ENCODE results near the gene STMP1.

STMP1 gene

DNA sequence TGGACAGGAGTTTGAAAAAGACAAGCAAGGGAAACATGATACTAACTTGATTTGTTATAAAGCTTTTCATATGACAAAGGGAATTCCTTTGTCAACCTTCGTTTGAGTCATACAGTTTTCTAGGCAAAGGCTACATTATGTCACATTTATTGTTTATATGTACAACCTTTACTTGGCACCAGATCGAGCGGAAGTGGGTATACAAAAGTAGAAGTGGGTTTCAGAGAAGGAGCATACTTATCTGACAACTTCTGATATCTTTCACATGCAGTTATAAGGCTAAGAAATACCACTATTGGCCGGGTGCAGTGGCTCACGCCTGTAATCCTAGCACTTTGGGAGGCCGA is 11.0 kb downstream of the STMP1 start:
- Histone ChIP-seq H3K27me3 (no peaks in the 10 kb centered on the region), H3K36me3 (peaks cover 24% of the 10 kb centered on the region), H3K4me3 (ENCODE audit: low read depth, low read length) (no peak overlapping the region), H3K4me1 (peaks cover 9% of the 10 kb centered on the region), H3K9me3 (no peaks in the 10 kb centered on the region)
- DNase-seq: no peak
- TF ChIP-seq CTCF (IDR thresholded peaks at IDR 0.05; ENCODE audit: low read depth, low read length): no peak

DNA sequence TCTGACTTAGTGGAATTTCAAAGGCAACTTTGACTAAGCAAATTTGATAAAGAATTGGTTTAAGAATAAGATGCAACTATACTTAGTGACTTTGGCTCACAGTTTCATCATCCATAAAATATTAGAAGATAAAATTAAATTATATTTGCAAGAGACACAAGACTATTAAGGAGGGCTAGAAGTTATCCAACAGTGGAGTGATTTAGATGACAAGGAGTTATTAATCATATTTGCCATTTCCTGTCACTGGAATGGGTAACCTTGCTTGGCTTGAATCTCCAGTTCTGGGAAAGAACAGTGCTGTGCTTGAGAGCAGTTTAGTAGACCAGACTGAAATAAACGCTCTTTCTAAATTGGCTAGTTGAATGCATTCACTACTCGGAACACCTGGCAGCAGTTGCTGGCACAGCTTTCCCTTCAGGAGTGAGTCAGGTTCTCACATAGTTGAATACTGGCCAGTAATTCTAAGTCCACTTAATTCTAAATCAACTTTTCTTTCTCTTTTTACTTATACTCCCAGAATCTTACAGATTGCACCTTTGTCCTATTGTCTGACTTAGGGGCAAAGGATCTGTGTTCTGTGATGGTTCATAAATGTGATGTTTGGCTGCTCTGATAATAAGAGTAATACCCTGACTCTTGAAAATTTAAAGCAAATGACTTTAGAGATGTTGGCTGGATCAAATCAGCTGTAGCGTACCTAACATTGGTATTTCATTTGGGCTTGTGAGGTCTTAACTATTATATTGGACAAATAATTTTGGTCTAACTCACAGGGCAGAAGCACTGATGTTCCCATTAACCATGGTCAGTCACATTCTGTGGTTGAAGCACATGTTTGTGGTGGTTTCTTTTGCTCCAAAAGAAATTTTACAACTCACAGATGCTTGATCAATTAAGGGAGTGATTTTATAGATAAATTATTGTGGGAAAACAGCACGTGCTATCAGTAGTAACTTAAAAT is 16.6 kb downstream of the STMP1 start:
- Histone ChIP-seq H3K9me3 (no peaks in the 10 kb centered on the region), H3K4me3 (ENCODE audit: low read depth, low read length) (no peak overlapping the region), H3K36me3 (peaks cover 22% of the 10 kb centered on the region), H3K27me3 (no peaks in the 10 kb centered on the region; the same call in 1 of the 2 replicates), H3K4me1 (peaks cover 12% of the 10 kb centered on the region)
- TF ChIP-seq CTCF (IDR thresholded peaks at IDR 0.05; ENCODE audit: low read depth, low read length): no peak
- no peak for DNase-seq

DNA sequence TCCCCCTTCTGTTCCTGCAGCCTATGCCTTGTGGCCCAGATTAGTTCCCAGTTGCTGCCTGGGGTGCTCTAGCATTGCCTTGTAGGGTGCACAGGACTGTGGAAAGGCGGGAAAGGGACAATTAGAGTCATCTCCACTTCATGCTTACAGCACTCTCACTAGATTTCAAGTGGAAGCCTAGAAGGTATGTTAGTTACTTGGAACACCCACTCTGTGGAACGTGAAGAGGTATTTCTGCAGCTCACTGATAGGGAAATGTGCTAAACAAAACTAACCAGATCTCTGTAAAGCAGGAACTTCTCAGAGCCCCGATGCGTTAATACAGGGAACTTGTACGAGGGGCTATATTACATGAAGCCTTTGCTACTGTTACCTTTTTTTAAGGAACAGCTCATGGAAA is 19.4 kb downstream of the STMP1 start:
- no peaks in the 10 kb centered on the region; the same call in 1 of the 2 replicates for H3K27me3 ChIP-seq
- TF ChIP-seq CTCF (IDR thresholded peaks at IDR 0.05; ENCODE audit: low read depth, low read length): no peak
- peaks cover 5% of the 10 kb centered on the region for H3K36me3 ChIP-seq
- no peaks in the 10 kb centered on the region for H3K9me3 ChIP-seq
- H3K4me3 ChIP-seq (ENCODE audit: low read depth, low read length): no peak overlapping the region
- no peak for DNase-seq
- H3K4me1 ChIP-seq: peaks cover 12% of the 10 kb centered on the region

DNA sequence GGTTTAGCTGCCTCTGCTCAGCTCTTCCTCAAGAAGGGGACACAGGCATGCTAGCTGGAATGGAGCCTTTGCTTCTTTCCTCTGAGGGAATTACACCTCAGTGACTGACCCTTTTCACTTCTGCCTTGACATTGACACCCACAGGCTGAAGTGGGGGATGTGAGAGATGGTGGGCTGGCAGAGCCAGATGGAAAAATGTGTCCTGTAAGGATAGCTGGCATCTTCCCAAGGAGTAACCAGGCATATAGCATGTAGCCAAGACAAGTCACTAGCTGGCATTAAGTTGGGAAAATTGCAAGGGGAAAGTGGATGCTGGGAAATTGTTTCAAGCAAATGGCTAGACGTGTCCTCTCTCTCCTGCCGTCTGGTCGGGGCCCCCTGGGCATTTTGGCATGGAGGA is 19.9 kb downstream of the STMP1 start:
- peaks cover 5% of the 10 kb centered on the region for H3K36me3 ChIP-seq
- no peaks in the 10 kb centered on the region; the same call in 1 of the 2 replicates for H3K27me3 ChIP-seq
- H3K4me1 ChIP-seq: peaks cover 12% of the 10 kb centered on the region
- H3K9me3 ChIP-seq: no peaks in the 10 kb centered on the region
- no peak for DNase-seq
- H3K4me3 ChIP-seq (ENCODE audit: low read depth, low read length): no peak overlapping the region
- no peak for TF ChIP-seq CTCF (IDR thresholded peaks at IDR 0.05; ENCODE audit: low read depth, low read length)

GRCh38 chr7:135683609-135684008 is 21.3 kb downstream of the STMP1 start:
- no peak for DNase-seq
- Histone ChIP-seq H3K4me1 (peaks cover 7% of the 10 kb centered on the region), H3K27me3 (no peaks in the 10 kb centered on the region; the same call in 1 of the 2 replicates), H3K9me3 (no peaks in the 10 kb centered on the region), H3K36me3 (no peaks in the 10 kb centered on the region; the same call in none of the 2 replicates), H3K4me3 (ENCODE audit: low read depth, low read length) (no peak overlapping the region)
- TF ChIP-seq CTCF (IDR thresholded peaks at IDR 0.05; ENCODE audit: low read depth, low read length): no peak

GRCh38 chr7:135684136-135684535 is 21.8 kb downstream of the STMP1 start:
- H3K27me3 ChIP-seq: no peaks in the 10 kb centered on the region
- no peak for TF ChIP-seq CTCF (IDR thresholded peaks at IDR 0.05; ENCODE audit: low read depth, low read length)
- H3K4me3 ChIP-seq (ENCODE audit: low read depth, low read length): no peak overlapping the region
- DNase-seq: no peak
- H3K4me1 ChIP-seq: peaks cover 1% of the 10 kb centered on the region
- H3K36me3 ChIP-seq: no peaks in the 10 kb centered on the region; the same call in none of the 2 replicates
- H3K9me3 ChIP-seq: no peaks in the 10 kb centered on the region

Measured in BE2C (cell line).